WTC11 (cell line): Measurements from ENCODE around the gene KANK3. TPM values are rescaled to one million over a fixed set of nuclear protein-coding genes. Genes with fewer than 3 reads are reported as not detected.

Experiments used
- ATAC-seq: fragments of 200-7000 bp; cut with Tn5 transposase; 2 replicates; pipeline ENCODE4 v1.10.0; 2021; ENCODE audit warnings: mild to moderate bottlenecking, moderate library complexity
- CTCF ChIA-PET: fragments of 300-600 bp; sonication (Branson Sonifier 250); formaldehyde crosslinking; loops from one replicate; lab custom pipeline; 2021; ENCODE audit warnings: antibody characterized with exemption; lab: Charles Lee
- POLR2A ChIA-PET: fragments of 350-600 bp; sonication (Branson Sonifier 250); formaldehyde crosslinking; loops from one replicate; lab custom pipeline; 2021; ENCODE audit warnings: antibody characterized with exemption; lab: Charles Lee
- DNase-seq: peaks from one replicate; pipeline ENCODE4 v3.0.0; 2021; ENCODE audit warnings: low spot score
- H3K27ac Mint-ChIP-seq: 2 replicates; pipeline ENCODE4 v1.8.0; 2021; ENCODE audit warnings: mixed read lengths
- H3K27me3 Mint-ChIP-seq: 2 replicates; pipeline ENCODE4 v1.8.0; 2021; ENCODE audit warnings: low read depth, mild to moderate bottlenecking, moderate library complexity, mixed read lengths
- H3K36me3 Mint-ChIP-seq: 2 replicates; pipeline ENCODE4 v1.8.0; 2021; ENCODE audit warnings: mixed read lengths
- H3K4me1 Mint-ChIP-seq: 2 replicates; pipeline ENCODE4 v1.8.0; 2022; ENCODE audit warnings: mixed read lengths
- H3K4me3 Mint-ChIP-seq: 2 replicates; pipeline ENCODE4 v1.8.0; 2021; ENCODE audit warnings: mild to moderate bottlenecking, moderate library complexity, mixed read lengths
- H3K9me3 Mint-ChIP-seq: 2 replicates; pipeline ENCODE4 v1.8.0; 2021; ENCODE audit warnings: mixed read lengths
- CREM ChIP-seq: sonication (generic); formaldehyde crosslinking; IDR thresholded peaks from 2 replicates; pipeline ENCODE4 v1.8.1; 2022; ENCODE audit warnings: mild to moderate bottlenecking, missing genetic modification reagents, moderate library complexity
- CTCF ChIP-seq: fragments of 200-600 bp; IDR thresholded peaks from 2 replicates; pipeline ENCODE4 v1.8.0; 2022; ENCODE audit warnings: antibody characterized with exemption
- E2F4 ChIP-seq: sonication (generic); formaldehyde crosslinking; IDR thresholded peaks from 2 replicates; pipeline ENCODE4 v1.8.1; 2022; ENCODE audit warnings: low read depth, mild to moderate bottlenecking, moderate library complexity, missing genetic modification reagents, borderline replicate concordance
- FOXJ3 ChIP-seq: sonication (generic); formaldehyde crosslinking; IDR thresholded peaks from 2 replicates; pipeline ENCODE4 v1.9.0; 2021; ENCODE audit warnings: missing genetic modification reagents, mild to moderate bottlenecking, borderline replicate concordance
- FOXK1 ChIP-seq: sonication (generic); formaldehyde crosslinking; IDR thresholded peaks from 2 replicates; pipeline ENCODE4 v1.8.0; 2022; ENCODE audit warnings: mild to moderate bottlenecking, moderate library complexity, missing genetic modification reagents
- GRHL2 ChIP-seq: fragments of 250-450 bp; sonication (Bioruptor Pico); IDR thresholded peaks from 2 replicates; pipeline ENCODE4 v1.8.0; 2022; ENCODE audit warnings: mild to moderate bottlenecking, moderate library complexity; ENCODE audit not compliant: insufficient replicate concordance, severe bottlenecking
- NR1H2 ChIP-seq: sonication (generic); formaldehyde crosslinking; IDR thresholded peaks from 2 replicates; pipeline ENCODE4 v1.9.0; 2021; ENCODE audit warnings: mild to moderate bottlenecking, moderate library complexity, missing genetic modification reagents
- NR3C1 ChIP-seq: sonication (generic); formaldehyde crosslinking; conservative IDR thresholded peaks from 2 replicates; pipeline ENCODE4 v1.8.1; 2023; ENCODE audit warnings: low read depth, mild to moderate bottlenecking, missing genetic modification reagents
- SMAD3 ChIP-seq: sonication (generic); formaldehyde crosslinking; IDR thresholded peaks from 2 replicates; pipeline ENCODE4 v1.8.0; 2022; ENCODE audit warnings: missing genetic modification reagents, mild to moderate bottlenecking, borderline replicate concordance
- SMAD4 ChIP-seq: sonication (generic); formaldehyde crosslinking; IDR thresholded peaks from 2 replicates; pipeline ENCODE4 v1.8.0; 2022; ENCODE audit warnings: mild to moderate bottlenecking, missing genetic modification reagents
- TEAD1 ChIP-seq: sonication (generic); formaldehyde crosslinking; IDR thresholded peaks from 2 replicates; pipeline ENCODE4 v1.8.0; 2022; ENCODE audit warnings: mild to moderate bottlenecking, missing genetic modification reagents
- USF2 ChIP-seq: sonication (generic); formaldehyde crosslinking; IDR thresholded peaks from 2 replicates; pipeline ENCODE4 v1.8.1; 2023; ENCODE audit warnings: mild to moderate bottlenecking, missing genetic modification reagents, moderate library complexity
- ZNF263 ChIP-seq: sonication (generic); formaldehyde crosslinking; IDR thresholded peaks from 2 replicates; pipeline ENCODE4 v1.8.1; 2022; ENCODE audit warnings: low read depth, mild to moderate bottlenecking, moderate library complexity, missing genetic modification reagents
- ZNF317 ChIP-seq: sonication (generic); formaldehyde crosslinking; IDR thresholded peaks from 2 replicates; pipeline ENCODE4 v1.8.1; 2023; ENCODE audit warnings: low read depth, mild to moderate bottlenecking, moderate library complexity, missing genetic modification reagents, borderline replicate concordance
- ZSCAN18 ChIP-seq: fragments of 250-450 bp; sonication (Bioruptor Pico); IDR thresholded peaks from 2 replicates; pipeline ENCODE4 v2.1.2; 2022; ENCODE audit warnings: mild to moderate bottlenecking, moderate library complexity
- total RNA-seq: library from RNA; stranded (reverse); gene quantifications from 3 replicates; pipeline ENCODE4 v1.2.3, GENCODE V29; 2021

Gene KANK3
- total RNA-seq, 1 experiment from 2014 or later: 8.0 TPM

GRCh38 chr19:8361921-8362793 lies 19.1 kb upstream of the KANK3 start:
- POLR2A ChIA-PET: interaction anchor here (0.7 kb wide), 1 partner anchor 151 kb away, joined by 5 read pairs; no protein-coding TSS in a partner anchor

GRCh38 chr19:8360196-8360595 lies 17.1 kb upstream of the KANK3 start:
- H3K27ac Mint-ChIP-seq: no peak overlapping the region
- H3K4me1 Mint-ChIP-seq: peaks cover 4% of the 10 kb centered on the region
- no peak for ATAC-seq
- ChIA-PET CTCF (interaction anchor here (0.6 to 1.1 kb wide), 3 partner anchors 12 to 228 kb away, joined by 3 to 4 read pairs (median 3); no protein-coding TSS in a partner anchor), POLR2A (interaction anchor here (0.7 kb wide), 2 partner anchors 81 to 195 kb away, joined by 3 to 4 read pairs; no protein-coding TSS in a partner anchor)
- H3K36me3 Mint-ChIP-seq: no peaks in the 10 kb centered on the region
- no peak overlapping the region for H3K4me3 Mint-ChIP-seq
- TF ChIP-seq FOXJ3 (CRISPR knock-in tag) (no peak), ZSCAN18 (CRISPR knock-in tag) (no peak), NR1H2 (CRISPR knock-in tag) (no peak), ZNF317 (CRISPR knock-in tag) (no peak), TEAD1 (CRISPR knock-in tag) (no peak)
- H3K27me3 Mint-ChIP-seq: peaks cover 42% of the 10 kb centered on the region
- DNase-seq: no peak
- H3K9me3 Mint-ChIP-seq: peaks cover 7% of the 10 kb centered on the region

More at GRCh38 chr19:8361921-8362793, 19.1 kb upstream of the KANK3 start:
- no peak overlapping the region for H3K27ac Mint-ChIP-seq
- no peaks in the 10 kb centered on the region for H3K36me3 Mint-ChIP-seq
- TF ChIP-seq NR3C1 (CRISPR knock-in tag) (no peak), E2F4 (CRISPR knock-in tag) (no peak), SMAD3 (CRISPR knock-in tag) (no peak), FOXK1 (CRISPR knock-in tag) (no peak), USF2 (CRISPR knock-in tag) (no peak), ZNF263 (no peak), CTCF (no peak), FOXJ3 (CRISPR knock-in tag) (no peak), CREM (CRISPR knock-in tag) (no peak), GRHL2 (CRISPR knock-in tag) (no peak)
- TF ChIP-seq, all 79 proteins: peak for 0
- peaks cover 14% of the 10 kb centered on the region for H3K4me1 Mint-ChIP-seq
- H3K27me3 Mint-ChIP-seq: peaks cover 59% of the 10 kb centered on the region
- H3K9me3 Mint-ChIP-seq: no peaks in the 10 kb centered on the region
- DNase-seq (no peak), ATAC-seq (no peak)
- no peak overlapping the region for H3K4me3 Mint-ChIP-seq
- CTCF ChIA-PET: interaction anchor here (0.6 to 3.5 kb wide), 9 partner anchors 8 to 254 kb away, joined by 3 to 37 read pairs (median 3); partner anchors contain the start of gene MARCHF2

GRCh38 chr19:8358948-8359347 lies 15.9 kb upstream of the KANK3 start:
- TF ChIP-seq SMAD4: no peak
- Mint-ChIP-seq H3K27me3 (peaks cover 30% of the 10 kb centered on the region), H3K36me3 (no peaks in the 10 kb centered on the region), H3K4me1 (peaks cover 4% of the 10 kb centered on the region), H3K4me3 (no peak overlapping the region), H3K27ac (no peak overlapping the region), H3K9me3 (peaks cover 7% of the 10 kb centered on the region)
- CTCF ChIA-PET: interaction anchor here (1.2 kb wide), 1 partner anchor 54 kb away, joined by 5 read pairs; the partner anchor contains the start of gene MARCHF2
- no peak for ATAC-seq
- POLR2A ChIA-PET: no interaction called here
- no peak for DNase-seq
